Fibroblast of lung (primary cell): ENCODE results near the gene ROBO1. TPM values are rescaled to one million over a fixed set of nuclear protein-coding genes. Genes with fewer than 3 reads are reported as not detected.

Experiments used
- DNase-seq, 2 donors: peaks; one replicate each; pipeline versions ENCODE4 v3.0.0 to v3.0.0-alpha.2; 2010; ENCODE audit warnings: low read depth in 2 of 2
- H2AFZ ChIP-seq: 2 replicates; pipeline ENCODE4 v1.5.1; 2012; ENCODE audit warnings: low read length, control low read depth, inconsistent platforms
- H3K27ac ChIP-seq: 2 replicates; pipeline ENCODE4 v1.5.1; 2011; ENCODE audit warnings: low read length, control low read depth; ENCODE audit not compliant: insufficient read depth
- H3K27me3 ChIP-seq: 2 replicates; pipeline ENCODE4 v1.5.1; 2011; ENCODE audit warnings: mild to moderate bottlenecking, low read length; ENCODE audit not compliant: control insufficient read depth, insufficient read depth
- H3K36me3 ChIP-seq: 2 replicates; pipeline ENCODE4 v1.5.1; 2011; ENCODE audit warnings: low read length; ENCODE audit not compliant: control insufficient read depth, insufficient read depth
- H3K4me1 ChIP-seq: 2 replicates; pipeline ENCODE4 v1.5.1; 2011; ENCODE audit warnings: low read length; ENCODE audit not compliant: control insufficient read depth, insufficient read depth; ENCODE audit errors: extremely low read depth
- H3K4me2 ChIP-seq: 2 replicates; pipeline ENCODE4 v1.5.1; 2011; ENCODE audit warnings: low read length, control low read depth; ENCODE audit not compliant: insufficient read depth; ENCODE audit errors: extremely low read depth
- H3K4me3 ChIP-seq, 4 experiments: fragments of 200-600 bp in 1 of 4; sonication (generic) in 1 of 4; replicated peaks in 1 of 4; 2 replicates each; pipeline ENCODE4 v1.5.1; 2011 to 2016; ENCODE audit warnings: low read length in 4 of 4, low read depth in 3 of 4, mild to moderate bottlenecking in 3 of 4, control low read depth in 2 of 4, inconsistent platforms in 1 of 4, mixed read lengths in 1 of 4; ENCODE audit not compliant: insufficient read depth in 1 of 4; ENCODE audit errors: control extremely low read depth in 1 of 4
- H3K79me2 ChIP-seq: 2 replicates; pipeline ENCODE4 v1.5.1; 2012; ENCODE audit warnings: mild to moderate bottlenecking, low read length, inconsistent platforms; ENCODE audit not compliant: control insufficient read depth, insufficient read depth
- H3K9ac ChIP-seq: 2 replicates; pipeline ENCODE4 v1.5.1; 2011; ENCODE audit warnings: mild to moderate bottlenecking, low read length, control low read depth; ENCODE audit not compliant: insufficient read depth
- H3K9me3 ChIP-seq: 2 replicates; pipeline ENCODE4 v1.5.1; 2012; ENCODE audit warnings: low read depth, low read length; ENCODE audit not compliant: control insufficient read depth, insufficient read depth
- H4K20me1 ChIP-seq: 2 replicates; pipeline ENCODE4 v1.5.1; 2011; ENCODE audit warnings: low read length; ENCODE audit not compliant: control insufficient read depth, insufficient read depth; ENCODE audit errors: extremely low read depth
- CTCF ChIP-seq, 2 donors: IDR thresholded peaks in 1 of 2; conservative IDR thresholded peaks in 1 of 2; 1 replicate in 1 of 2; 2 replicates in 1 of 2; pipeline ENCODE4 v1.5.1; 2011 to 2012; ENCODE audit warnings: low read length in 2 of 2, control low read depth in 1 of 2, inconsistent platforms in 1 of 2, low read depth in 1 of 2, mild to moderate bottlenecking in 1 of 2
- EZH2 ChIP-seq: IDR thresholded peaks from 2 replicates; pipeline ENCODE4 v1.5.1; 2012; ENCODE audit warnings: low read length, control low read depth, mild to moderate bottlenecking; ENCODE audit errors: missing control alignments
- polyA plus RNA-seq, 2 donors: library from polyadenylated mRNA; depleted of rRNA in 1 of 2; stranded (reverse) in 1 of 2; unstranded in 1 of 2; fragments of >200 nt; gene quantifications; 2 replicates each; pipeline ENCODE4 v1.2.1, GENCODE V29; 2011 to 2012; ENCODE audit warnings: missing spikeins in 1 of 2
- total RNA-seq: library from RNA; depleted of rRNA; stranded (reverse); fragments of >200 nt; gene quantifications from 2 replicates; pipeline ENCODE4 v1.2.1, GENCODE V29; 2014

Gene ROBO1
- total and polyA plus RNA-seq, 2 donors (not counting 1 experiment from before 2014, with no cell fraction given) = 53.8 to 104 TPM

DNA sequence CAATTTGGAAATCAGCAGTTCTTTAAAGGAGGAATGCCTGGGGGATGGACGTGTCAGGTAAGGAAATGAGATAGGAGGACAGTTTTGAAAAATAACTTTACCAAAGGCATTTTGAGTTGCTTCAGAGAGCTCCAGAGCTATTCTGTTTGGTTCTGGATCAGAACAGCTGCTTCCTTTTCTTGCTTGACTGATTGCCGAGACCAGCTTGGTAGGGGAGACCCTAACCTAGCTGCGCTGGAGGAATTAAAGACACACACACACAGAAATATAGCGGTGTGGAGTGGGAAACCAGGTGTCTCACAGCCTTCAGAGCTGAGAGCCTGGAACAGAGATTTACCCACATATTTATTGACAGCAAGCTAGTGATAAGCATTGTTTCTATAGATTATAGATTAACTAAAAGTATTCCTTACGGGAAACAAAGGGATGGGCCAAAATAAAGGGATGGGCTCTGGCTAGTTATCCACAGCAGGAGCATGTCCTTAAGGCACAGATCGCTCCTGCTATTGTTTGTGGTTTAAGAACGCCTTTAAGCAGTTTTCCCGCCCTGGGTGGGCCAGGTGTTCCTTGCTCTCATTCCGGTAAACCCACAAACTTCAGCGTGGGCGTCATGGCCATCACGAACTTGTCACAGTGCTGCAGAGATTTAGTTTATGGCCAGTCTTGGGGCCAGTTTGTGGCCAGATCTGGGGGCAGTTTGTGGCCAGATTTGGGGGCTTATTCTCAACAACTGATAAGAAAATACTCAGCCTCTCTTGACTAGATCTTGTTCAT is 556.0 kb downstream of the ROBO1 start:
- H3K9me3 ChIP-seq = no peaks in the 10 kb centered on the region
- no peaks in the 10 kb centered on the region for H3K36me3 ChIP-seq
- H3K4me2 ChIP-seq = no peak overlapping the region
- H3K27ac ChIP-seq = no peak overlapping the region
- no peak for TF ChIP-seq EZH2
- no peak for TF ChIP-seq CTCF (conservative IDR thresholded peaks at IDR 0.05 in 1 of 2, IDR thresholded peaks at IDR 0.05 in 1 of 2; ENCODE audit: low read depth in 1 of 2, low read length in 2 of 2)
- H2AFZ ChIP-seq = no peak overlapping the region
- H3K4me3 ChIP-seq = no peak overlapping the region
- no peaks in the 10 kb centered on the region for H3K4me1 ChIP-seq
- H3K27me3 ChIP-seq = no peaks in the 10 kb centered on the region
- H3K9ac ChIP-seq = no peak overlapping the region
- DNase-seq = no peak
- no peaks in the 10 kb centered on the region for H4K20me1 ChIP-seq
- no peaks in the 10 kb centered on the region for H3K79me2 ChIP-seq

GRCh38 chr3:79204351-79204750 is 563.4 kb downstream of the ROBO1 start:
- Histone ChIP-seq H3K9me3 (no peaks in the 10 kb centered on the region), H4K20me1 (no peaks in the 10 kb centered on the region), H2AFZ (no peak overlapping the region), H3K27ac (no peak overlapping the region), H3K4me2 (no peak overlapping the region), H3K27me3 (no peaks in the 10 kb centered on the region), H3K9ac (no peak overlapping the region), H3K4me3 (no peak overlapping the region), H3K36me3 (no peaks in the 10 kb centered on the region), H3K79me2 (no peaks in the 10 kb centered on the region), H3K4me1 (no peaks in the 10 kb centered on the region)
- TF ChIP-seq CTCF (conservative IDR thresholded peaks at IDR 0.05 in 1 of 2, IDR thresholded peaks at IDR 0.05 in 1 of 2; ENCODE audit: low read depth in 1 of 2, low read length in 2 of 2) (no peak), EZH2 (no peak)
- peak in 1 of 2 donors; percentile 31 for DNase-seq

GRCh38 chr3:79203144-79203519 is 564.7 kb downstream of the ROBO1 start:
- H3K27ac ChIP-seq = no peak overlapping the region

More at GRCh38 chr3:79203144-79203519, 564.7 kb downstream of the ROBO1 start:
- DNase-seq = peak in 1 of 2 donors; percentile 39
- TF ChIP-seq EZH2 = no peak
- no peak for TF ChIP-seq CTCF (conservative IDR thresholded peaks at IDR 0.05 in 1 of 2, IDR thresholded peaks at IDR 0.05 in 1 of 2; ENCODE audit: low read depth in 1 of 2, low read length in 2 of 2)
- no peaks in the 10 kb centered on the region for H3K79me2 ChIP-seq
- H3K36me3 ChIP-seq = no peaks in the 10 kb centered on the region
- no peaks in the 10 kb centered on the region for H3K27me3 ChIP-seq
- H4K20me1 ChIP-seq = no peaks in the 10 kb centered on the region
- no peak overlapping the region for H3K4me2 ChIP-seq
- H3K9ac ChIP-seq = no peak overlapping the region
- H3K4me3 ChIP-seq = no peak overlapping the region
- no peak overlapping the region for H2AFZ ChIP-seq
- H3K4me1 ChIP-seq = no peaks in the 10 kb centered on the region
- no peaks in the 10 kb centered on the region for H3K9me3 ChIP-seq
